Pons (tissue), 1 donor: ENCODE measurements around the gene RSPRY1.
A peak's percentile ranks its signal among the peaks of the same experiment; 100 is the strongest.
"Not testable (repeated sequence)": the region's sequence is repeated elsewhere in the genome, so short reads cannot be mapped to it uniquely, and the experiment has no call there.

Source experiments
- DNase-seq: peaks from one replicate; pipeline ENCODE4 v3.0.0-alpha.2; 2016; ENCODE audit warnings: low spot score

RSPRY1 gene

DNA sequence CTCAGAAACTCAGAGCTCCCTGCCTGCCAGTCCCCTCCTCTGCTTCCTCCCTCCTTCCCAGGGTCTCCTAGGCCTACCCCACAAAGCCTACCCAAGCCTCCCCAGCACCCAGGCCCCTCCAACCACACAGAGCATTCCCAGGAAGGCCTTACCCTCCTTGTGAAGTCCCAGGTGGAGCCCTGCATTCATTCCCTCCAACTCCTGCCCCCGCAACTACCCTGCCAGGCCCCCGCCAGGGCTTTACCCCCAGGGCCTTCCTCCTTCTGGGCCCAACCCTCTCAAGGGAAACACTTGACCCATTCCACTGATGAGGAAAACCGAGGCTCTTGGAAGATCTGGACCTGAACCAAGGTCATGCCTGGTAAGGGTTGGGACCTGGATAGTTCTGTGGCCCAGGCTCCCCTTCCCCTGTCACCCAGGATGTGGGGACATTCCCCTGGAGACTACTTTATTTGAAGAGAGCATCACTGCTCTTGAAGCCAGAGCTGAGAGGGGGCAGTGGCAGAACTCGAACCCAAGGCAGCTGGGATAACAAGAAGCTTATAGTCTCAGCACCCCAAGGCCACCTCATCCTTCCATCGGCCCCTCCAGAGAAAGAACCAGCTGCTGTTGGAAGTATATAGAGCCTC is 85.9 kb downstream of the RSPRY1 start:
- no peak for DNase-seq

DNA sequence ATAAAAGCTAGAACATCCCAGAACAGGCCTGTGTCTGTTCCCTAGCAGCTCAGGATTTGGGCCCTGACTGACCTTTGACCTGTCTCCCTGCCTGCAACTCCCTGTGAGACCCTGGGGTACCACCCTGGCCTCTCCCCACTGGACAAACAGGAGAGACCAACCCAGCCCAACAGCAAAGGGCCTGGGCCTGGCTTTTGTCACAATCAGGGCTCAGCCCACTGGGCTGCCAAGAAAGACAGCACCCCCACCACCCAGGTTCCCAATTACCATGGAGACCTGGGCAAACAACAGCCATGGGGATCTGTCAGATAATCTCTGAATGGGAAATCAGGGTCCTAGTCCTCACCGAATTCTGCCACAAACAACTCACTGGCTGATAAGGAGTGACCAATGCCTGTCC is 87.2 kb downstream of the RSPRY1 start:
- no peak for DNase-seq

DNA sequence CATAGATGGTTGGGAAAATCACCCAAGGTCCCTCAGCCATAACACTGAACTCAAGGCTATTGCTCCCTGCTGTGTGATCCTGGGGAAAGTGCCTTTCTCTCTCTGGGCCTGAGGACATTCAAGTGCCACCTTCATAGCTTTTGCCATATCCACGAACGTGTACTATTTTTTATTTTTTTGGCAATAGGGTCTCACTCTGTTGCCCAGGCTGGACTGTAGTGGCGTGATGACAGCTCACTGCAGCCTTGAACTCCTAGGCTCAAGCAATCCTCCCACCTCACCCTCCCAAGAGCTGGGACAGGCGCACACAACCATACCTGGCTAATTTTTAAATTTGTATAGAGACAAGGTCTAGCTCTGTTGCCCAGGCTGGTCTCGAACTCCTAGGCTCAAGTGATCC is 87.7 kb downstream of the RSPRY1 start:
- DNase-seq: no peak

DNA sequence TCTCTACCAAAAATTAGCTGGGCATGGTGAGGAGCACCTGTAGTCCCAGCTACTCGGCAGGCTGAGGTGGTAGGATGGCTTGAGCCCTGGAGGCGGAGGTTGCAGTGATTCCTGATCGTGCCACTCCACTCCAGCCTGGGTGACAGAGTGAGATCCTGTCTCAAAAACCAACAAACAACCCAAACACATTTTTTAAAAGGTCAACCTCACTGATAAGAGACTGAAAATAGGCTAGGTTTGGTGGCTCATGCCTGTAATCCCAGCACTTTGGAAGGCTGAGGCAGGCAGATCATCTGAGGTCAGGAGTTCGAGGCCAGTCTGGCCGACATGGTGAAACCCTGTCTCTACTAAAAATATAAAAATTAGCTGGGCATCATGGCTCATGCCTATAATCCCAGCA is 89.8 kb downstream of the RSPRY1 start:
- not testable (repeated sequence) for DNase-seq

DNA sequence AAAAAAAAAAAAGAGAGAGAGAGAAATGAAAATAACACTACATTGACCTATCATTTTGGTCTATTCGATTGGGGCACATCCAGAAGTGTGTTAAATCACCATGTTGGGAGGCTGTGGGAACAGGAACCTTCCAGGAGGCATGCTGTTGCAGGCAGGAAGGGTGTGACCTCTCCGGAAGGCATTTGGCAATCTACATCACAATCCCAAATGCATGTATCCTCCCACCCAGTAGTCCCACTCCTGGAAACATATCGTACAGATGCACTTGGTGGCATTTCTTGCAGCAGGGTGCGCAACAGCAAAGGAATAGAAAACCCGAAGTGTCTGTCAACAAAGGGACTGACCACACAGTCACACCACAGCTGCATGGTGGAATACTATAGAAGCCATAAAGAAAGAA is 90.5 kb downstream of the RSPRY1 start:
- peak; percentile 62 for DNase-seq

DNA sequence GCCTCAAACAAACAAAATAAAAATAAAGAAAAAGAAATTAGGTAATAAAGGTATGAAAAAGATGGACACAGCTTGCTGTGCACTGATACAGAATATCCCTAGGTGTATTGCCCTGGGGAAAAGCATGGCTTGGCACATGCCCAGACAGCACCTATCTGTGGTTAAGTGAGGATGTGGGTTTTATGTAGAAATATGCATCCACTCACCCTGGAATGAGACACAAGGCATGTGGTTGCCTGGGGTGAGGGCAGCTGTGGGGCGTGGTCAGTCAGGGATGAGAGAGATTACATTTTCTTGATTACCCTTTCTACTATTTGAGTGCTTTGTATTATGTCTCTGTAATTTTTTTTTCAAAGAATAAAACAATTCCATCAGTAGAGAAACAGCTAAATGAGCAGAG is 91.5 kb downstream of the RSPRY1 start:
- DNase-seq: no peak

DNA sequence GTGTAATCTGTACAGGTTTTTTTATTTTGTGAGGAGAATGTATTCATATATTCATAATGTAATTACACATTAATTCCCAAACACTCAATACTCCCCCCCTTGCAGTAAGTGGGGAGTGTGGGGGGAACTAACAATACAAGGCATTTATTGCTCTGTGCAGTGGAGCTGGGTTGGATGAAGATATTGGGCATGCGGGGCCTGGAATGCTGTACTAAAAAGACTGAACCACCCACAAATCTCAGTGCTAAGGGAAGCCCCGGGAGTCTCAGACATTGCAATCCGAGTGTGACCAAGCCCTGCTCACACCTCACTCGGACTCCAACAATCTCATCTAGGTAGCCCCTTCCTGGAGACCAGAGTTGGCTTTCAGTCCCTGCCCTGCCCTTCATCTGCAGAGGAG is 92.4 kb downstream of the RSPRY1 start:
- DNase-seq: peak; percentile 90

DNA sequence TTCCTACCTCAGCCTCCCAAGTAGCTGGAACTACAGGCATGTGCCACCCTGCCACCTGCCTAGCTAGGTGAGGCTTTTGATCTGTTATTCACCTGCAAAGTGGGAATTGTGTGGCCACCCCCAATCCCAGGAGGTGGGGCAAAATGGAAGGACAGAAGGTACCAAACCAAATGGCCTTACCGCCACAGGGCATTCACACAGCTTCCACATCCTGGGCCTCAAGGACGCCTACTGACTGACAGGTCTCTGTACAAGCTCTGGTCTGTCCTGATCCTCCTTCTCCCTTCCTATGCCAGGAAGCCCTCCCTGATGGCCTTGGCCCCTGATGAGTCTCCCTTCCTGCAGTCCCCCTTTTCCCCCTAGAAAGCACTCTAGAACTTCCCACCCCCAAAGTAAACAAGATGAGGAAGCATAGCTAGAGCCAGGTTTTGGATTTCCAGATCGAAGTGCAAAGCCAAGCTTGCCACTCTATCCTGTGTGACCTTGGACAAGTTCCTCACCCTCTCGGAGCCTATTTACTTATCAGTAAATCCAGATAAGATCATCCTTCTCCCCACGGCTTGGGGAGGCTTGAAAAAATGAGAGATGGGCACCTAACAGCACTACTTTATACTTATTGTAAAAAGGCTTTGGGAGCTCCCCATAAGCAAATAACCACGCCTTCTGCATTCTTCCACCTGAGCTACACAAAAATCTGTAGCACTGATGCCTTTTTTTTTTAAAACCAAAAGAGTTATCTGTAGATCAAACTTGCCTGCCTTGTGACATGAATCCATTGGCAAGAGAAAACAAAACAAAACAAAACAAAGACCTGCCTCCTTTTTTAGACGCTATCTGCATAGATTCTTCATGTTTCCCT is 93.9 kb downstream of the RSPRY1 start:
- no peak for DNase-seq

DNA sequence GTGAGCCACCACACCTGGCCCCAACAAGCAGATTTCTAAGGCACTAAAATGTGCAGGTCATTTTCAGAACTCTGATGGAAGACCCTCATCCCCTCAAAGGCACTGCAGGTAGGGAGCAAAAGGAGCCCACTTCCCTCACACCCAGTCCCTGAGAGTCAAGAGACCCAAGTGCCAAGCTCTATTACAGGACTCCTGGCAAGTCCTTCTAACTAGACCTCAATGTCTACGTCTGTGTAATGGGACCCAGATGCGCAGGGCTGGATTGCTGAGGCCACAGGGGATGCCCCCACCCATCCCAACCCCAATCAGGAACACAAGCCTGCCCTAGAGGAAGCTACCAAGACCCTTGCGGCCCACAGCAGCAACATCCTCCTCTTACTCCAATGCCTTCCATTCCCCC is 95.7 kb downstream of the RSPRY1 start:
- DNase-seq: no peak

DNA sequence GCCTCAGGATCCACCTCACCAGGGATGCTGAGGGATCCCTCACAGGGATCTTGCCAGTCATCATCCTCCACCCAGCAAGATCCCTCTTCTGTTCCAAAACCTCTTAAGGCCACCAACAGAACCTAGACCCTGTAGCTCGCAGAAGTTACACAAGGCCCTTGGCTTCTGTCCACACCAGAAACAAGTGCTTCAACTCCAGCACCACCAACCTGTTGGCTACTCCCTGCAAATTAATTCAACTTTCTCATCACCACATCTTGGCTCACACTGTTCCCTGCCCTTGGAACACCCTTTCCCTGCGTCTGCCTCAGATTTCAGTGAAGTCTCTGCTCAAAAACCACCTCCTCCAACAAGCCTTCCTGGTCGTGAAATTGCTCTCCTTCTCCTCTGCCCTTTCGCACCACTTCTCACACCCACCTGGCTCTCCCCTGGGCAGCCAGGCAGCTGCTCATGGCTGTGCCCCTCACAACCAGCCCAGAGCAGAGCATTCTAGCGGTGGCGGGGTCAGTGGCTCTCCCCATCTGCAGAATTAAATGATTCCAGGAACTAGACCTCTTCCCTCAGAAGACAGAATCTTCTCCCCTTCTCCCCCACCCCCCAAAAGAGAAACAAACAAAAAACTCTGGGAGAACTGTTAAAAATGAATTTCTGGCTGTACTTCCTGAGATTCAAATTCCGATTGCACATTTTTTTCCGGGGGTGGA is 96.5 kb downstream of the RSPRY1 start:
- no peak for DNase-seq

DNA sequence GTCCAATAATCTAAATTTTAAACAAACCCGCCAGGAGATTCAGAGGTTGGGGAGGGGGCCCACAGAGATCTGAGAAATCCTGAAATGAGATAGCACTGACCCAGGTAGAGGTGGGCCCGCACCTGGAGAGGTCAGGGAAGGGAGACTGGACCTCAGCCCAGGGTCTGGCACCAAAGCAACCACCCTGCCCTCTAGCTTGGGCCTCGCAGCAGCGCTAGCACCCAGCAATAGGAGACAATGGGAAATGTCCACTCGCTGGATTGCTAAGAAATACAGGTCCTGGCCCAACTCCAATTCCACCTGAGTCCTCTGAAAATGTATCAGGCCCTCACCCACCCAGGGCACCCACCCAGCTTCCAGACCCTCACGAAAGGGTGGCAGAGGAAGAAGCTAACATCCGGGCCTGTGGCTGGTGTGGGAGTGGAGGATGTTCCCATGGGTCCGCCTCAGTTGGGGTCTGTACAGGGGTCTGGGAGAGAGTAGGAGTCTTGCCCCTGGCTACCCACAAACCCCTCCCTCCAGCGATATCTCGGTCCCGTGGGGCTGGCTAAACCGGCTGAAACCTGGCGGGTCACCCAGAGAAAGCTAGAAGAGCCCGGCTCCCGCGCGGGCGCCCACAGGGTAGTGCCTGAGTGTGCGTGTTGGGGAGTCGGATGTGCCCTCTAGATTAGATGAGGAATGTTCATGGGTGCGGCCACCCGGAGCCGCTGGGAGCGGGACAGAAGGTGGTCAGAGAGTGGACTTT is 97.3 kb downstream of the RSPRY1 start:
- no peak for DNase-seq

DNA sequence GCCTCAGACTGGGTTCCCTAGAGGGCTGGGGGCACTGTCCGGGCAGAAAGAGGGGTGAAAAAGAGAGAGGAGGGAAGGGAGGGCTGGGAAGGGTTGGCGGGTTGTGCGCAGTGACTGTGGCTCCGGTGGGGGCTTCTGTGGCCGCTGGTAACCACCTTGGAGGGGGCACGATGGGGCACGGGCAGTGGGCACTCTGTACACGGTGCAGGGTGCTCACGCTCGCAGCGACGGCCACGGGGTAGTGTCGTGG is 97.8 kb downstream of the RSPRY1 start:
- DNase-seq: no peak

DNA sequence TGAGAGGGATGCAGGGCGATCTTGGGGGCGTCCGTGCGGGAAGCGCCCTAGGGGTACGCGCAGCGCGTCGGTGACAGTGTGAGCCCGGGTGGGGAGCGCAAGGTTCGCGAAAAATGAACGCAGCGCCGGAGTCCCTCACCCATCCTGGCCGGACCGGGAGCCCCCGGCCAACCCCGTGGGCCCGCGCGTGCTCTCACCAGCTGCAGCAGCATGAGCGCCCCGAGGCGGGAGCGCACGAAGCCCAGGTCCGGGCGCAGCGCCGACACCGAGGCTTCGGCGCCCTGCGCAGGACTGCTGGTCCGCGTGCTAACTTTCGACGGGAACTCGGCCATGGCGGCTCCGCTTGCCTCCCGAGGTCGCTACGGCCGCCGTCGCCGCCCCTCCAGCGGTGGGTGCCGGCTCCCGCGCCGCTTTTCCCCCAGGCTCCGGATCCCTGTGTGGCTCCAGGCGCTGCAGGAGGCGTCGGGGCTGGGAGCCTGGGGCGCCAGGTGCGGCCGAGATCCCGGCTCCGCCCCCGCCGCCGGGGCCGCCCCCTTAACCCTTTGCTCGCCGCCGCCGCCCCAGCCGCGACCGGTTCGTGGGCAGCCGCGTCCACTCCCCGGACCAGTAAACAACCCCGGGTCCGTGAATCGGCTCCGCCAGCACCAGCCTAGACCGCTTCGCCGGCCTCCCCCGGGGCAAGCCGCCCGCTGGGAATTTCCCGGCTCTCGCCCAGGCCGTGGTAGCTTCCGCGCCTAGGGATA is 98.3 kb downstream of the RSPRY1 start, which contains the start of gene PLLP:
Gene PLLP (minus strand): TSS at position 464 of the 743 bp plus-strand sequence. CDS start 132 bp downstream, at position 332.
- peak; percentile 59 for DNase-seq

DNA sequence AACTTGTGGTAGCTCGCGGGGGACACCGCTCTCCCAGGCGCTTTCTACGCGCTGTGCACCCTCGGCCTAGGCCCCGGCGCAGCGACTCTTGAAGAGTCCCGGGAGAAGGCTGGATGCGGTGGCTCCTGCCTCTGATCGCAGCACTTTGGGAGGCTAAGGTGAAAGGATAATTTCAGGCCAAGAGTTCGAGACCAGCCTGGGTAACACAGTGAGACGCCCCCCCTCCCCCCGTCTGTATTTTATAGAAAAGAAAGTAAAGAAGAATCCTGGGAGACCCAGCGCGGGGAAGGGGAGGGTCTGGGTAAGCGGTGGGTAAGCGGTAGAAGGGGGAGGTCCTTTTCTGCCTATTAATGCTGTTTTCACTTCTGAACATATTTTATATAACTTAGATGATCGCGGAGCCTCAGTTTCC is 98.8 kb downstream of the RSPRY1 start:
- no peak for DNase-seq

DNA sequence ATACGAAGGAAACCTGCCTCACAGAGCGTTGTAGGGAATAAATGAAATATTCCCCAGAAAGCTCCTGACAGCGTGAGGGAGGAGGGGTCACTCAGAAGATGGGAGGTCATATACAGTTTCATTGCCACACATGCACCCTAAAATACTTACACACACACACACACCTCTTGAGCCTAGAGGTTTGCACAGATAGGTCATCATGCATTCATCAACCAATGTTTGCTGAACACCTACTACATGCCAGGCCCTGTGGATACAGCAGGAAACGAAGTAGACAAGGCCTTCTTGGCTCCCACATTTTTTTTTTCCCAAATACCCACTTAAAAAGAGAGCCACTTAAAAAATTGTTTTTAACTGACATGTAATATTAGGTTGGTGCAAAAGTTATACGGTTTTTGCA is 99.2 kb downstream of the RSPRY1 start:
- DNase-seq: peak; percentile 4

DNA sequence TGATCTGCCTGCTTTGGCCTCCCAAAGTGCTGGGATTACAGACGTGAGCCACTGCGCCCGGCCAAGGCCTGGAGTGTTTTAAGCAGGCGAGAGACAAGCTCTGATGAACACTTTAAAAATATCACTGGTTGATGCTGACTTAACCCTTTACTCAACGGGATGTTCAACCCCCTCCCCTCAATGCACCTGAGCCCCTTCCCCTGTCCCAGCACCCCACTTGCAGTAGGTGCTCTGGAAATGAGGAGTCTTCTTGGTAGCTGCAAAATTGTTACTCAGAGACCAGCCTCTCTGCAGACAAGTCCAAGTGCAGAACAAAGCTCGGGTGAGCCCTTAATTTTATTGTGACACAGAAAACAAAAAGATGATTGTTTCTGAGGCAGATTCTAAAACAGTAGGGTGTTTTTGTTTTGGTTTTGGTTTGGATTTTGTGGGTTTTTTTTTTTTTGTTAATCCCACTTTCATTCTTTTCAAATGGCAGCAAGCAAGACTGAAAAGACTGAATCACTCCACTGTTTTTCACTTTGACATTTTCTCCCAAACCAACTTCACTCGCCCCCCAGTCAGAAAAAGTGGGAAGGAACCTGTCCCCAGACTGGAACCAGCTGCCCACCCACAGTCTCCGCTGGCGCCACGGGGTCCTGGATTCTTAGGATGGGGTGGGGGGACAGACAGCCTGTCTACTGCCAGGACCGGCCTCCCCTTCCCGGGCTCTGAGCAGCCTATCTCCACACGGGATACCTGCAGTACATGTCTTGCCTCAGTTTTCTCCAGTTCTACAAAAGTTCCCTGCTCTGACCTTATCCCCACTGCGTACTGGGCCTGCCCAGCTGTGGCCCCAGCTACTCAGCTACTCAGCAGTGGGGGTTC is 103.5 kb downstream of the RSPRY1 start:
- DNase-seq: peak; percentile 94
